ENCODE results near the gene PPP1R27. TPM values are rescaled to one million over a fixed set of nuclear protein-coding genes. Genes with fewer than 3 reads are reported as not detected.

The PPP1R27 gene
- total RNA-seq, 1 donor from 2014 or later = not detected

DNA sequence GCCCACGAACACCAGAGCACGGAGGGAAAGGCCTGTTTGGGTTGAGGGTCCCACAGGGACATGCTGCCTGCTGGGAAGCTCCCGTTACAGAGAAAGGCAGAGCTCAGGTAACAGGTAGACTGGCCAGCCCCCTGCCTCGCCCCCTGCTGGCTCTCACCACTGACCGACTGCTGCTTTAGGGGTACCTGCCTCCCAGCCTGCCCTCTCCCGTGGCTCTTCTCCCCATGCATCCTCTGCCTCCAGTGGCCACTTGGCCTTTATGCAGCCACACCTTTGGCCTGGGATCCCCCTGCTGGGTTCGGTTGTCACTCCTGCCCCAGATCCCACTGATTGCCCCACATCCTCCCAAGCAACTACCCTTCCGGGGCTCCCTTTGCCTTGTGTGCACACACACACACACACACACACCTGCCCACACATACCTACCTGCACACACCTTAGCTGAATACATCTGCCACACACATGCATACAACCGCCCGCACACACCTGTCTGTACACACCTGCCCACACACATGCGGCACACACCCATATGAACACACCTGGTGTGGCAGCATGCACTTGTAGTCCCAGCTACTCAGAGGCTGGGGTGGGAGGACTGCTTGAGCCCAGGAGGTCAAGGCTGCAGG lies 8.9 kb downstream of the PPP1R27 start:
- intact Hi-C loops (cut with DNase I) = no loop called here
- DNase-seq (no peak), ATAC-seq (ENCODE audit: poor library complexity) (no peak)

- ATAC-seq (ENCODE audit: poor library complexity) (no peak), DNase-seq (no peak)
- intact Hi-C loops (cut with DNase I) = no loop called here
Observed at GRCh38 chr17:81824595-81824994, 10.3 kb downstream of the PPP1R27 start.

DNA sequence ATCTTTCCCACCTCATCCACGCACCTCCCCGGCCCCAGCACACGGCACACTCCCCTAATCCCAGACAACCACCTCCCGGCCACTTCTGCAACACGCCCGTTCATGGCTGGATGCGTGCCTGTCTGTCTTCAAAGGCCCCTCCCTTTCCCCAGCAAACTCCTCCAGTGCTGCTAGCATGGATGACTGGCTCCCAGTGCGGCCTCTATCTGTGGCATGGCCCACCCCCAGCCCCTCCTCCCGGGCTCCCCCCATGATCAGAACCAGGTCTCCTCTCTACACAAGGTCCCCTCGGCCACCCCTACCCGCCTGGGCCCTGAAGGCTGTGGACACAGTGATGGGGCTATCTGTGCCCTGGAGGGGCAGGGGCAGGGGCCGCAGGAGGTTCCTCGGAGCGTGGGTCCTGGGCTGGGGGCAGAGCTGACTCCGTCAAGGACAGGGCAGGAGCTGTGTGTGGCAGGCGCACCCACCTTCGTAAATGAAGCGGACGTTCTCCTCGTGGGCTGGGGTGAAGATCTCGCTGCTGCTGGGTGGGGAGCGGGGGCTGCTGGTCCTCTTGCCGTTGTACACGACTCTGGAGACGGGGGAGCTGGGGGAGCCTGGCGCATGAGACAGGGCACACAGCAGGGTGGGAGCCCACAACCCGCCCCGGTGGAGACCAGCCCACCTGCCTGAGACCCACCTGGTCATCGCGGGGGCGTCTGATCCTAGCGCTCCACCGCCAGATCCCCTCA lies 10.9 kb downstream of the PPP1R27 start:
- ATAC-seq (ENCODE audit: poor library complexity) (no peak), DNase-seq (no peak)
- intact Hi-C loops (cut with DNase I) = no loop called here

DNA sequence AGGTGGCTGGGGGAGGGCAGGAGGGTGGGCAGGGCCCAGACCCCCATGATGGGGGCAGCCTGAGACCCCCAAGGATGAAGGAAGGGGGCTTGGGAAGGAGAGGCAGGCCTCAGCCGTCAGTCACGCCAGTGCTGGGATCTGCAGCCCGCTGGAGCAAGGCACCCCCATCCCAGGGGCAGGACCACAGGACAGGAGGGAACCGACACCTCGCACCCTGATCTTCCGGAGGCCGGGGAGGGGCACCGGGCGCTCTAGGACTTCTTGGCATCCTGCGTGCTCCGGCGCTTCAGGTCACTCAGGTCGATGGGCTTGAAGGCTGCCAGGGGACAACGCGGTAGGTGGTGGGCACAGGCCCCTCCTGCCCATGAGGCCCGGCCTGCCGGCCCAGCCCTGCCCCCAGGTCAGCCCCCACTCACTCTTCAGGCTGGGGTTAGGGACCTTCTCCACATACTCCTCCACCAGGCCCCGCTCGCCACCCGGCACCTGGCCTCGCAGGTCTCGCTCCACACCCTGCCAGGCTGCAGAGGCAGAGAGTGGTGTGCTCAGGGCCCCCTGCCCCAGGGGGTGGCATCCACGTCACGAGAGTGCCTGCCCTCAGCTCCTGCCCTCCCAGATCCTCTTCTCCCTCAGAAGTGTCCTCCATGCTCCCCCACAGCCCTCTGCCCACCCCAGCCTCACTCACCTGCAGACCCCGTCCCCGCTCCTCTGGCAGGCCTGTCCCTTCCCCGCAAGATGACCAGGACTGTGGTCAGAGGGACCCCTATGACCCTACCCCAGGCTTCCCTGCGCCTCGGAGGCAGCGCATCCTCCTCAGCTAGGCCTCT lies 11.6 kb downstream of the PPP1R27 start:
- intact Hi-C loops (cut with DNase I) = no loop called here
- ATAC-seq (ENCODE audit: poor library complexity) (no peak), DNase-seq (no peak)

DNA sequence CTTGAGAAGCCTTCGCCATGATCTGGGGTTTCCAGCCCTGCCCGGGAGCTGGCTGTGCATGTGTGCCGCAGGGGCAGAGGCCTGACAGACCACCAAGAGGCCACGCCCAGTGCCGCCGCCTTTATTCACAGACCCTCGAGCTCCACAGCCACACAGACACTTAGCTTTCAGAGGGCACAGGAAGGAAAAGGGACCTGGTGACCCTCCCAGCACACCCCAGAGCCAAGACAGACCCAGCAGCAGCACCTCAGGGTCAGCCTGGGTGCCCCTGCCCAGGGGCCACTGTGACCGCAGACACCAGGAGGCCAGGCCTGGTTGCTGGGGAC lies 12.6 kb downstream of the PPP1R27 start:
- intact Hi-C loops (cut with DNase I) = no loop called here
- peak; percentile 1 for ATAC-seq (ENCODE audit: poor library complexity)
- no peak for DNase-seq

DNA sequence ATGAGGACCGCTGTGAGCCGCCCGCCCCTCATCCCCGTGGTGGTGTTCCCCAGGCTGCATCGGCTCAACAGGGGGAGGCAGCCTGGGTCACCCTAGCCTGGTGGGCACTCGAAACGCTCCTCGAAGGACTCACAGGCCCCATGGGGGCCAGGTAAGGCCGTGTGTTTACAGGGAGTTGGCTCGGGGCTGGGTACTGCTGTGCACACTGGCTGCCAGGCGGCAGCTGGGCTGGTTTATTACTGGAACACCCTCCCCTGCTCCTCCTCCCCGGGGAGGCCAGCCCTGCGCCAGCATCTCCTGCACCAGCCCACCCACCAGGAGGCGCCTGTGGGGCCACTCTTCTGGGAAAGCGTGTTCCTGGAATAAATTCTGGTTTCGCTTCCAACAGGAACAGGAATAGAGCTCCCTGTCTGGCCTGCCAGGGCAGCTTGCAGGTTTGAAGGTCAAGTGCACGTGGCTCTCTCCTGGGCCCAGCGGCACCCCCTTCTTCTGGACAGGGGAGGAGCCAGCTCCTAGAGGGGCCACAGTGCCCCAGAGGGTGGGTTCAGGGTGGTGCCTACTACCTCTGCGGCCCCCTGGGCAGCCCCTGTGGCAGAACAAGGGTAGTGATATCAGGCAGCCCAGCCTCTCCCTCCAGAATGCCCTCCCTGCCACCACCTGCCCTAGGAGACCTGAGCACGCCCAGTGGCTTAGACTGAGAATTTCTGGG lies 13.1 kb downstream of the PPP1R27 start:
- DNase-seq = peak; percentile 90

DNA sequence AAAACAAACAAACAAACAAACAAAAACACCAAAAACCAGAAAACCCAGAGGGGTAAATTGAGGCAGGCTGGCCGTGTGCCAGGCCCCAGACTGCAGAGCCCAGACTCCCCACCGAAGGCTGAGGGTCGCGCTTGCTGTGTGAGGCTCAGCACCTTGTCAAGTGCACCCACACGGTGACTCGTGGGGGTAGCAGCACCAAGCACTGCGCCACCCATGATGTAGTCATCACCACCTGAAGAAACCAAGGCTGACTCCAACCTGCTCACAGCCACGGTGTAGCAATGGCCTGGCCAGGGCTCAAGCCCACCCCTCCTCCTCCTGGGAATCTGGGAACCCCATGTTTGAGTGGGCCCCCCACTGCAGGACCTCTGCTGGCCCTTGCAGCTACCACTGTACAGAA lies 13.7 kb downstream of the PPP1R27 start:
- DNase-seq = no peak
- intact Hi-C loops (cut with DNase I) = no loop called here

More for the DNA sequence above, 13.1 kb downstream of the PPP1R27 start:
- intact Hi-C loops (cut with DNase I) = no loop called here
- peak; percentile 89 for ATAC-seq (ENCODE audit: poor library complexity)

DNA sequence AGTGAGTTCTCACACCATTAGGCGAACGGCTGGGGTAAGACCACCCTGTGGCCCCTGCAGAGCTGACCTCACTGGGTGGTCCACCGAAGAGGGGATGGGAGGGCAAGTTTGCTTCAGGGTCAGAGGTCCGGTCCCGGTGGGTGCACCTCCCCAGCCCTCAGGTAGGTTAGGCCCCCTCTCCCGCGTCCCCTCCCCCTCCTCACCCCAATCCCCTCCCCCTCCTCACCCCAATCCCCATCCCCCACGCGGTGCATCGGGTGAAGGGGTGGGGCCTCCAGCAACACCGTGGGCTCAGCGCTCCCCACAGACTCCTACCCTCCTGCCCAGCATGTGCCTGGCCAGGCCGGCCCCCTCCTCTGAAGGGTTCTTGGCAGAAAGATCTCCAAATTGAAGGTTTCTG lies 15.1 kb downstream of the PPP1R27 start:
- ATAC-seq (ENCODE audit: poor library complexity) (no peak), DNase-seq (no peak)
- intact Hi-C loops (cut with DNase I) = no loop called here

More for the DNA sequence above, 13.7 kb downstream of the PPP1R27 start:
- ATAC-seq (ENCODE audit: poor library complexity) = no peak

- intact Hi-C loops (cut with DNase I) = no loop called here
- ATAC-seq (ENCODE audit: poor library complexity) (no peak), DNase-seq (no peak)
Observed at GRCh38 chr17:81817758-81818147, 17.1 kb downstream of the PPP1R27 start.

DNA sequence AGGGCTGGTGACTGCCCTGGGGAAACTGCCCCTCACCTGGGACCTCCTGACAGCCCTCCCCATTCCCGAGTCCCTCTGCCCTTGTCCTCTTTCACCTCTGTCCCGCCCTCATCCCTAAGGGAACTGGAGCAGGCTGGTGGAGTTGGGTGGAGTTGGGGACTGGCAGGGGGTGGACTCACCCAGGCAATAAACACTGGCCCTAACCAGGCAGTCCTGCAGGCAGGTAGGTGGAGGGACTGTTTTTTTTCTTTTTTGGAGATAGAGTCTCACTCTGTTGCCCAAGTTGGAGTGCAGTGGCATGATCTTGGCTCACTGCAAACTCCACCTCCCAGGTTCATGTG lies 19.2 kb downstream of the PPP1R27 start:
- intact Hi-C loops (cut with DNase I) = no loop called here
- ATAC-seq (ENCODE audit: poor library complexity) (no peak), DNase-seq (no peak)

DNA sequence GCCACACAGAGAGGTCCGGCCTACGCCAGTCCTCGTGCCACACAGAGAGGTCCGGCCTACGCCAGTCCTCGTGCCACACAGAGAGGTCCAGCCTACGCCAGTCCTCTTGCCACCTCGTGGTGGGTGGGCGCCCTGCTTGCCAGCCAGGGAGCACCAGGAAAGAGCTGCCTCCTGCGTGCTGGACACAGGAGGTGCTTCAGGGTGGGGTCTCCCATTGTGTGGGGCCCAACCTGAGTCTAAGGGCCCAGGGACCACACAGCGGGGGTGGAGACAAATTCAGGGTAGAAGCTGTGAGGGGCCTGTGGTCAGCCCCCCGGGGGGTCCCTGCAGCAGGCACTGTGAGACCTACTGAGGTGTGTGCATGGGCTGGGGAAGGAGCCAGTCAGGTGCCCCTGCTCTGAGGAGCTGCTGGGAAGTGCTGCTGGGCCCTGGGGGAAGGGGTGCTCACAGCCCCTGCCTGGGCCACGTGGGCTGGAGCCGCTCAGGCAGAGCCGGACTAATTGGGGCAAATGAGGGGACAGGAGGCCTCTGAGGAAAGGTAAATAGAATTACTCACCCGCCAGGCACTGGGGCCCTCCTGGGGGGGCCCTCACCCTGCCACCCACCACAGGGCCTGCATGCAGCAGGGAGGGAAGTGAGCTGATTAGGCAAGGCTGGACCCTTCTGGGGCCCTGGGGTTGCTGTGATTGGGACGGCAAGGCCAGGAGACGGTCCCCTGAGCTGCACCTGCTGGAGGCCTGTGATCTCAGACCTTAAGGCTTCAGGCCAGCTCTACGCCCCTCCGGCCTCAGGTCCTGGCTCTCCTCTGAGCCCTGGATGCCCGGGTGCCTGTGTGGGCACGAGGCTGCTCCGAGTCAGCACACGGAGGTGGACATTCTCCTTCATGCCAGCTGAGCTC lies 19.9 kb downstream of the PPP1R27 start:
- intact Hi-C loops (cut with DNase I) = no loop called here
- DNase-seq (no peak), ATAC-seq (ENCODE audit: poor library complexity) (no peak)

DNA sequence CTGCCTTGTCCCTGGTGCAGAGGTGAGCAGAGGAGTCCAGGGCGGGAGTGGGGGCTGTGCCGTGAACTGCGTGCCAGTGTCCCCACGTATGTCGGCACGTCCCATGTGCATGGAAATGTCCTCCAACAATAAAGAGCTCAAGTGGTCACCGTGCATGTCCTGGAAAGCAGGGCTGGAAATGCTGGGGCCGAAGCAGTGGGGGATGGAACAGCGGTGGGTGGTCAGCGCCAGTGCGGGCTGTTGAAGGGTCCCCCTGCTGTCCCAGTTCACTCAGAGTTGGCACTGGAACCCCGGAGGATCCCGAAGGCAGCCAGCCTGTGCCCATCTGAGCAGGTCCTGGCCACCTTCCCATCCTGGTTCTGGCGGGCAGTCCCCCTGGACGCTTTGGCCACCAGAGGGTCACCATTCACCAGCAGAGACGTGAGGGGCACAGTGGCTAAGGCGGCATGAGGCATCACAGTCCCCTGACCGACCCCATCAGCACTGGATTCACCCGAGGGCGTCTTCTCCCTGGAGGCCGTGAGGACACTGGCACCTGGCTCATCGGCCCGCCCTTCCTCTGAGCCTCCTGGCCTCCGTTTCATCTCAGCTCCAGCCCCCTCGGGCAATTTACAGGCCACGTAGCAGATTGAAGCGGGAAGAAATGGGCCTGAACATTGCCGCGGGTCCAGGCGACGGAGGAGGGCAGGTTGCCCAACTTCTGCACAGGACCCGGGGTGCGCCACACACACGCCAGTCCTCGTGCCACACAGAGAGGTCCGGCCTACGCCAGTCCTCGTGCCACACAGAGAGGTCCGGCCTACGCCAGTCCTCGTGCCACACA lies 20.8 kb downstream of the PPP1R27 start:
- intact Hi-C loops (cut with DNase I) = no loop called here
- no peak for DNase-seq
- ATAC-seq (ENCODE audit: poor library complexity) = no peak

GRCh38 chr17:81813371-81813684 lies 21.5 kb downstream of the PPP1R27 start:
- DNase-seq (no peak), ATAC-seq (ENCODE audit: poor library complexity) (no peak)
- intact Hi-C loops (cut with DNase I) = no loop called here

DNA sequence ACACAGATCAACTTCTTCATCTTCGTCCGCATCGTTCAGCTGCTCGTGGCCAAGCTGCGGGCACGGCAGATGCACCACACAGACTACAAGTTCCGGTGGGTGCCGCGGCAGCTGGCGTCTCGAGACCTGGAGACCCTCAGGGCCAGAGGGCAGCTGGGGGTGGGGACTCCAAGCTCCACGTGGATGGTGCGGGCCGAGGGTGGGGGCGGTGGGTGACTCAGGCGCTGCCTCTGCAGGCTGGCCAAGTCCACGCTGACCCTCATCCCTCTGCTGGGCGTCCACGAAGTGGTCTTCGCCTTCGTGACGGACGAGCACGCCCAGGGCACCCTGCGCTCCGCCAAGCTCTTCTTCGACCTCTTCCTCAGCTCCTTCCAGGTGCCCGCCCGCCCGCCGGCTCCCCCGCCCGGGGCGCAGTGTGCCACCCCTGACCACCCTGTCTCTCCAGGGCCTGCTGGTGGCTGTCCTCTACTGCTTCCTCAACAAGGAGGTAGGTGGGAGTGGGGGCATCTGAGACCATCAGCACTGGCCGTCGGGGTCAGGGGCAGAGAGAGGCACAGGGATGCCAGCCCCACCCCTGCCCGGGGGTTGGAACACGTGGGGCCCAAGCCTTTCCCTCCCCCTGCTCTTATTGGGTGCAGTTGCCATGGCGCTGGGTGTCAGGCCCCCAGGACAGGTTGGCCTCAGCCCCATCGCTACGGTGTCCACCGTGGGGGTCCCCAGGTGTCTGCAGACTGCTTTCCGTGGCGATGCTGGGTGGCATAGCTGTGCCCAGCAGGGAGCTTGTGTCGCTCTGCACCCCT lies 22.1 kb downstream of the PPP1R27 start:
- no peak for ATAC-seq (ENCODE audit: poor library complexity)
- DNase-seq = no peak
- intact Hi-C loops (cut with DNase I) = no loop called here

- intact Hi-C loops (cut with DNase I) = no loop called here
- DNase-seq (no peak), ATAC-seq (ENCODE audit: poor library complexity) (no peak)
Observed at GRCh38 chr17:81811705-81812570, 22.9 kb downstream of the PPP1R27 start.

Measured in Right ventricle myocardium superior (tissue), 1 donor.